Stimulated activated CD8-positive, alpha-beta memory T cell treated with anti-CD3 and anti-CD28 coated beads, Interleukin-4, amount 100 ng/mL, for 1 hour (primary cell): ENCODE results near the gene VPS54.
"Not testable (repeated sequence)": the region's sequence is repeated elsewhere in the genome, so short reads cannot be mapped to it uniquely, and the experiment has no call there.

ENCODE experiments used
- DNase-seq, 2 donors: peaks; one replicate each; pipeline ENCODE4 v3.0.0-alpha.2; 2020; ENCODE audit warnings: low read depth in 2 of 2, low spot score in 1 of 2

The VPS54 gene

DNA sequence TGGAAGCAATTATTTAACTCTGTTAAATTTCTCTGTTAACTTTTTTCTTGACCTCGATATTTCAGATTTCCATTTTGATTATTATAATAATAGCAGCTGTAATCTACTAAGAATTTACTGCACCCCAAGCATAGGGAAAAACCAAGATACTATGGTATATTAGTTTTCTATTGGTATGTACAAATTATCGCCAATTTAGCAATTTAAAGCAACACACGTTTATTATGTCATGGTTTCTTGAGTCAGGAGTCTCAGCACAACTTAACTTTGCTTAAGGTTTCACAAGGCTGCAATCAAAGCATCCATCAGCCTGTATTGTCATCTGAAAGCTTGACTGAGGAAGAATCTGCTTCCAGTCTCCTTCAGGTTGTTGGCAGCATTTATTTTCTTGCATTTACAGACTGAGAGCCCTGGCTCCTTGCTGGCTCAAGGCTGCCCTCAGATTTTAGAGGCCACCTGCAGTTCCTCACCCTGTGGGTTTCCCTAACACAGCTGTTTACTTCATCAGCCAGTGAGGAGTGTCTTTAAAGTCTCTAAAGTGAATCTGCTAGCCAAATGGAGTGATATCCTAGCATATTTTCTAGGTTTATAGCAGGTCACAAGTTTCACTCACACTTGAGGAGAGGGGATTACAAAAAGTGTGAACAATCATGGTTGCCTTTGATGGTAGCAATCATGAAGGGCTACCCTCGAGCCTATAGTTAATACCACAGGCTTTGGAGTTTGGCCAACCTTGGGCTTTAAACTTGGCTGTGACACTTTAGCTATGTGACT is 4.4 kb upstream of the VPS54 start:
- DNase-seq: no peak

DNA sequence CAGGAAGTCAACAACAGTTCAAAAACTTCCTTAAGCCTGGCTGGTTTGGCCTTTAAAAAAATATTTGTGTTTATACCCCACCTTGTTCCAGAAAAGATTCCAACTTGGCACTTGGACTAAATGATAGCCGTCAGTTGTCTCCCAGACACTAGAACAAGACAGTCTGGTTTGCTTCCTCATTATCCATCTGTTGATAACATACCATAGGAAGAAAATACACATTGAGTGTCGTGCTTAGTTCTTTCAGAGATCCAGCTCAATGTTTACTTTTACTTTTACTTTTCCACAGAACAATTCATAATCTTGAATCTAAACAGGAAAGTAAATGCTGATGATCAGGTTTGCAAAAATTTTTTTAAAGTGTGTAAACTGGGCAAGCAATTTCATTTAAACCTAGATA is 2.4 kb upstream of the VPS54 start:
- no peak for DNase-seq

DNA sequence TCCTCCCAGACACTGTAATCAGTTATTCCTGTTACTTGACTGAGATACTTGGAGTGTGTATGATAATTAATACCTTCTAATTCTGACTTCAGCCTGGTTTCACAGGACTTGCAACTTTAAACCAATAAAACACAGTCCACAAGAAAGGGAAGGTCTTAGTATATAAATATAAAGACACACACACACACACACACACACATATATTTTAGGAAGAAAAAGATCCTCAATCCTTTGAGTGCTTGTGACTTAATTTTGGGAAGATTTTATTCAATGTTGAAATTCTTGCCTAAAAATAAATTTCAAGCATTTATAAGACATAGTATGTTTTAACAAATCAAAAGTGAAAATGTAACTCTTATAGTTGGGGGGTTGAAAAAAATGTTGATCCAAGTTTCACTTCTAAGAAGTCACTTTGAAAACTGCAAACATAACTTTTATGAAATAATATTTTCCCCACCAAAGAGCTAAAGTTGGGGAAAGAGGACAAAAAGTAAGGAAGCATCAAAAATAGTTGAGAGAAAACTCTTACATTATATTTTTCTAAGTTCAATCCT is 824 bp upstream of the VPS54 start:
- DNase-seq: no peak

DNA sequence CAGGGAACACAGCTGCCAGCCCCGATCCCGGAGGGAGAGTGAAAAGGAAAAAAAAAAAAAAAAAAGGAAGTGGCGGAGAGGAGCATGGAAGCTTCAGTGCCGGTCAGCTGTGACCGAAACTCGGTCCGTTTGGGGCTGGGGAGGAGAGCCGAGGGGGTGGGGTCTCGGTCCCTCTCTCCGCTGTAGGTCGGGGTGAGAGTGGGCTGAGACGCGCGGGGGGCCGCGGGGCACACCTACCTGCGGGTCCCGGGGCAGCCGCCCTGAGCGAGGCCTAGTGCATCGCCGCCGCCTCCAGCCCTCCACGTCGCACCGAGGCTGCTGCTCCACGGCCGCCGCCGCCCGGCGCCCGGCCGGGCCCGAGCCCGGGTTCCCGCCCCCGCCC is 536 bp downstream of the VPS54 start:
- DNase-seq: no peak

DNA sequence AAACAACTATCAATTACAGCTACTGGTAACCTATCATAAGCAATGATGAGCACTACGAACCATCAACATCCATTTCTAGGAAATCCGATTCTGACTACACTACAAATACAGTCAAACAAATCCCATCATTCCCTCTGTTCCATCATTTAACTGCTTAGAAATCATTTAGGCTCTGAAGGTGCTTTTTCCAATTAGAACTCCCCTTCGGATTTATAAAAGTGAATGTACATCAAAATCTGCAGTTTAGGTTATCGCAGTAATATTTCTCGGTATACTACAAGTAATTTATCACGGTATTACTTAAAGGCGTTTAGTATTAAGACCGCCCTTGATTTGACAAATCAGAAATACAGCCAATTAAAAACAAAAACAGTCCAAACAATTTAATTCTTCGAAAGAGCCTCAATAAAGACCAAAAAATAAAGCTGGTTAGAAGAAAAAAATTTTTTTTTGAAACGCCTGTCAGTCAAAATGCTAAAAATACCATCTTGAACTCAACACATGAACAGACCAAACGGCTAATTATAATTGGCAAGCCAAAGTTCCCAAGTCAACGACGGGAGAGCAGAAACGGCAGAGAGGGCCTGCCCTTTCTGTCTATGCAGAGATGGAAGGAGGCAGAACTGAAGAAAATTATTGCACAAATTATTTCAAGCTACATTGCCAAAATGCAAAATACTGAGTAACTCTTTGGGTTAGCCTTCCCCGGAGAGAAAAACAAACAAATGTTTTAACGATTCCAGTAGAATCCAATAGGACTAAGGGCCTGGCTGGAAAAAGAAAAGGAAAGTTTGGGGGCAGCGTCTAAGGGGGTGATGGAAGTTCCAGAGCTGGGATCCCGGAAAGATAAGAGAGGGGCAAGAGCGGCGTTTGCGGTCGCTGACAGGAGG is 1.2 kb downstream of the VPS54 start:
- DNase-seq: no peak

DNA sequence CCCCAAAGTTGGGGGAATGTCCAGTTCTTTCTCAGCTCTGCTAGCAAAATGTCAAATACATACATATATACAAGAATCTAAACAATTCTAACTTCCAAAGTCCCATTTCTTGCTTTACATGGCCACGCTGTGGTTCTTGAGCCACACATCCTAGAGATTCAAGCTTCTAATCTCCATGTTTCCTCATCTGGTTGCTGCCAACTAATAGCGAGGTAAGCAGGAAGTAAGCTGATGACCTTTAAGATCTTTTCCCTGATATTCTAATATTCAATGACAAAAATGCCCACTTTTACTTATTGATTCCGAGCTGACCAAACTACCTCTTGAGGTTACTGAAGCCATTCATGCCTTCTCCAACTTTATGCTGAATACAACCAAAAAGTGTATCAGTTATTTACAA is 3.3 kb downstream of the VPS54 start:
- no peak for DNase-seq

DNA sequence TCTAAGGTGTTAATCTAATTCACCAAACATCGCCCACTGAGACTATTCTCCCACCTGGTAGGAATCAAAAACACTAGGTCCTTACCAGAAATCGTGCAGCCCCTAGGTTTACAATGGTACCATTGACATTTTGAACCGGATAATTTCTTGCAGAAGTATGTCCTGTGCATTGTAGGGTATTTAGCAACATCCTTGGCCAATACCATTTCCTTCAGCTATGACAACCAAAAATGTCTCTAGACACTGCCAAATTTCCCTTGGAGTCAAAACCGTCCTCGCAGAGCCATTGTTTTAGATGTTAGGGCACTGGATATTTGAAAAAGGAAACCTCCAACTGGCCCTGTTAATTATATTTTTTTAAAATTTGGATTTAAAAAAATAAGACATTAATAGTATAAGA is 3.8 kb downstream of the VPS54 start:
- no peak for DNase-seq

DNA sequence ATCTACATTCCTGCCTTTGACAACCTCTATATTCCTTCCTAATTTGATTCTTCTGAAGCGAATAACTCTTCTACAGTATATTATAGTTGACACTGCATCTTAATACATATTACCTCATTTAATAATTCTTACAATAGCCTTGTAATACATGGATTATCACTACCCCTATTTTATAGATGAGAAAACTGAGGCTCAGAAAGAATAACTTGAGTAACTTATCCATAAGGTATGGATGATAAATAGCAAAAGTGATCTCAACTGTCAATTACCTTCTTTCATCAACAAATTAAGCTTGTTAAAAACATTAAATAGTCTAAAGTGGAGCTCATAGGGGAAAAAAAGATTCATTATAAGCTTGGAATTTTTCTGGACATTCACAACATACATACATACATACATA is 4.6 kb downstream of the VPS54 start:
- DNase-seq: no peak

DNA sequence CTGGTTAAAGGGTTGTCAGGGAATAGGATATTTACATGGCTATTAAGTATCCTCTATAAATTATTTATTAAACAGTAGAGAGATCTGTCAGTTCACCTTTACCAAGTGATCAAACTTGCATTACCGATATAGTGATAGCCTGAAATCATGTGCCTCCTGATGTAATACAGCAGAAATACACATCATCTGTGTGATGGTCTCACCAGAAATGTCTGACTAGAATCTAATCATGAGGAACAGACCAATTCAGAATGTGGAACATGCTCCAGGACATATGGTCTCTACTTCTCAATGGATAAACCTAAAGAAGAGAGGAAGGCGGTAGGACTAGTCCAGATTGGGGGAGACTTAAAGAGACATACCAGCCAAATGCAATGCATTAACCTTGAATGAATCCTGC is 6.2 kb downstream of the VPS54 start:
- no peak for DNase-seq

DNA sequence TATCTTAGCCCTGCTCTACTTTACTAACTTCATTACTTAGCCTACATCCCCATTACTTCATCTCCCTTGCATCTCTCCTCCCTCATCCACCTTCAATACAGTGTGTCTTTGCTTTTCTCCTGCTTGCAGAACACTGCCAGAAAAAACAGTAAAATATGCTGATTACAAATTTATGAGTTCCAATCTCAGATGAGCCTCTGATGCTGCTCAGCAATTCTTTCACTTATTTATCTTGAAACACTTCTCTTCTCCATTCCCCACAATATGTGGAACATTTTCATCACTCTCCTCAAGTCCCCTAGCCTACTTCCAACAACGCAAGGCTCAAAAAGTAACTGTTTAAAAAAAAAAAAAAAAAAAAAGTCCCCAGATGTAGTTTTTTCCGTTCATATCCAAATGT is 7.1 kb downstream of the VPS54 start:
- DNase-seq: no peak

DNA sequence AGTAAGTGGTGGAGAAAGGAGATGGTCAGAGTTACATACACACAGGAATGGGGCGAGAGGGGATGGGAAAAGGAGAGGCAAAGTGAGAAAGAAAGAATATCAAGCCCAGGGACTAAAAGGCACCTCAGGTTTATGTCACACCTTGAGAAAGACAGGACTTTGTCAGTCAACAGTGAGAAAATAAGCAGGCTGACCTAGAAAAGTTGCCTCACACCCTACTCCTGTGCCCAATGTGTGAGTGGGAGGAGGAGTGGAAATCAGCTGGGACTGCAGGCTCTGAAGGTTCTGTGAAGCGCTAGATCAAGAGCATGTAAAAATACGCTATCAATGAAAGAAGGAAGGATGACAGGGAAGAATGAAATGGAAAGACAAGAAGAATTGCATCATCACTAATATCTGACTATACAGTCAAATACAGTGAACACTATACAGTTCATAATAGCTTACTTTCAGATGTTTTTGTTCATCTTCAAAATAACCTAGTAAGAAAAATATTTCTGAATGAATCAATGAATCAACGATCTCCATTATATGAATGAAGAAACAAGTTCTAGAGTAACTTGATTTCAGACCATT is 10.7 kb downstream of the VPS54 start:
- no peak for DNase-seq

DNA sequence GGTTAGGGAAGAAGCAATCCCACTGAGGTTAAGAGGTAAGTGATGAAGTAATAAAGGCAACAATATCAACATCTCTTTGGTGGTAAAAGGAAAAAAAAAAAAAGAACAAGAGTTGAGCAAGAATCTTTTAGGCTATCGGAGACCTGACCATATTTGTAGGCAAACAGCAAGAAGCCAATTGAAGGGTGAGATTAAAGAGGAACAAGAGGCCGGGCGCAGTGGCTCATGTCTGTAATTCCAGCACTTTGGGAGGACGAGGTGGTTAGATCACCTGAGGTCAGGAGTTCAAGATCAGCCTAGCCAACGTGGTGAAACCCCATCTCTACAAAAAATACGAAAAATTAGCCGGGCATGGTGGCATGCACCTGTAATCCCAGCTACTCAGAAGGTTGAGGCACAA is 11.3 kb downstream of the VPS54 start:
- DNase-seq: no peak

DNA sequence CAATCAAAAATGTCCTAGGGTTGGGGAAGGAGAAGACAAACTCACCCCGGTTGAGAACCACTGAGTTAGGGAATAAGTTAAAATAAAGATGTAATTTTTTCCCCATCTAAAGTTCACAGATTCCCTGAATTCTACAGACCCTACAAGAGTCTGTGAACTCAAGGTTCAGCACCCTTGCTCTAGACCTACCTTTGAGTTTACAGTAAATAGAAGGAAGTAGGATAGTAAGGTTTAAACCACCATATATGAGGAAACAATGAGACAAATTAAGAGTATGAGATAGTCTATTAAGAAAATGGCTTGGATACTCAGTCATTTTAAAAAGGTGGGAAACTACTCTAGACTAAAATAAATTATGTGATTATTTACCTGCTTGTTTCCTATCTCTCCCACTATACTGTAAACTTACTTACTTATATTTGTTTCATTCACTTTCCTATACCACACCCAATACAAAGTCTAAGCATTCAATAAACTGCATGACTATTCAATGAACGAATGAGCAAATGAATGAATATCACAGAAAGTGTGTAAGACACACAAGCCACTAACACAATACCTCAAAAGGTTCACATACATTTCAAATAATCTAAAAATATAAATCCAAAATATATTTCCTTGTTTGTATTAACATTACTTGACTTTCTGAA is 13.4 kb downstream of the VPS54 start:
- DNase-seq: no peak

DNA sequence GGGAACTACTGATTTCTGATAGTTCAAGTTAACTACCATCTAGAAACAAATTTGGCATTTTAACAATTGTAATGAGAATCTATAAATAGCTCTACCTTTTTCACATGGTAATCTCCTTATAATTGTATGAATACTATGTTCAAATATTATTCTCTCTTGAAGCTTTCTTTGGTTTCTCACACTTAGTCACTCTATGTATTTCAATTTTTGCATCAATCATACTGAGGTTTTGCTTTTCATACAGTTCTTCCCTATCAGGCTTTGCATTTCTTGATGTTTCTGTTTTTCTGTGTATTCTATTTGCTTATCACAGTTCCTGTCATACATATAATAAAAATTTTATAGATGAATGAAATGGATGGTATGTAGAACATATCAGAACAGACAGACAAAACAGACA is 16.0 kb downstream of the VPS54 start:
- no peak for DNase-seq

DNA sequence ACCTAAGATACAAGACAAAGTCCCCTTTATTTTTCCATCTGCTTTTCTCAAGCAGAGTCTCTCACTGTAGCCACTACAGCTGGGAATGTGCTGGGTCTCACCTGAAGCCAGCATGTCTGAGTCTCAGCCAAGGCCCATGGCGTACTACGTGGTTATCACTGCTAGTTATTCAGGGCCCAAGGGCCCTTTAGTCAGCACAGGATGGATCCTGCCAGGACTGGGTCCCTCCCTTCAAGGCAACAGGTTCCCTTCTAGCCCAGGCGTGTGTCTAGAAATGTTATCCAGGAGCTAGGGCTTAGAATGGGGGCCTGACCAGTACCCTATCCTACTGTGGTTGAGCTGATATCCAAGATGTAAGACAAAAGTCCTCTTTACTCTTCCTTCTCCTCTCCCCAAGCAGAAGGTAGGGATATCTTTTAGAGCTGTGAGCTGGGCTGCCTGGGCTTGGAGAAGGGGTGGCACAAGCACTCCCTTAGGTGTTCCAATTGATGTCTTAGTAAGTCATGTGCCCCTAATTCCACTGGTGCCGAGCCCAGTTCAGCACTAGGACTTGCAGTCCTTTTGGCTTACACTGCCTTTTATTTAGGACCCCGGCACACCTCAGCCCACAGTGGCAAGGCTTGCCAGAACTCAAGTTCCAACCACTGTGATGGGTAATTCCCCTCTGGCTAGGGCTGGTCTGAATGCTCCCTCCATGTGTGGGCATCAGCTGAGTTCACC is 17.7 kb downstream of the VPS54 start:
- no peak for DNase-seq

DNA sequence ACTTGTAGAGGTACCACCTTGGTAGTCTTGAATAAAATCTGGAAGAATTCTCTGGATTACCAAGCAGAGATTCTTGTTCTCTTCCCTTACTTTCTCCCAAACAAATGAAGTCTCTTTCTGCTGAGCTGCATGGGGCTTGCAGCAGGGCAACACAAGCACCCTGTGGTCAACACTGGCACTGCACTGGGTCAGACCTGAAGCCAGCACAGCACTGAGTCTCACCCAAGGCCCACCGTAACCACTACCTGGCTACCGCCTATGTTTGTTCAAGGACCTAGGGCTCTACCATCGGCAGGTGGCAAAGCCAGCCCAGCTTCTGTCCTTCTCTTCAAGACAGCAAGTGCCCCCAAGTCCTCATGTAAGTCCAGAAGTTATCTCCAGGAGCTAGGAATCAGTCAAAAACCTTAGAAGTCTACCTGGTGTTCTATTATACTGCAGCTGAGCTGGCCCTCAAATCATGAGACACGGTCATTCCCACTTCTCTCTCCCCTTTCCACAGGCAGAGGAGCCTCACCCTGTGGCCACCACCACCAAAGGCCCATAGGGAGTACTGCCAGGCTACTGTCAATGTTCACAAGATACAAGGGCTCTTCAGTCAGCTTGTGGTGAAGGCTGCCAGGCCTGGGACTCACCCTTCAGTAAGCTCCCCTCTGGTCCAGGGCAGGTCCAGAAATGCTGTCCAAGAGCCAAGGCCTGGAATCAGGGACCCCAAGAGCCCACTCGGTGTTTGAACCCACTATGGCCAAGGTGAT is 18.4 kb downstream of the VPS54 start:
- DNase-seq: no peak

DNA sequence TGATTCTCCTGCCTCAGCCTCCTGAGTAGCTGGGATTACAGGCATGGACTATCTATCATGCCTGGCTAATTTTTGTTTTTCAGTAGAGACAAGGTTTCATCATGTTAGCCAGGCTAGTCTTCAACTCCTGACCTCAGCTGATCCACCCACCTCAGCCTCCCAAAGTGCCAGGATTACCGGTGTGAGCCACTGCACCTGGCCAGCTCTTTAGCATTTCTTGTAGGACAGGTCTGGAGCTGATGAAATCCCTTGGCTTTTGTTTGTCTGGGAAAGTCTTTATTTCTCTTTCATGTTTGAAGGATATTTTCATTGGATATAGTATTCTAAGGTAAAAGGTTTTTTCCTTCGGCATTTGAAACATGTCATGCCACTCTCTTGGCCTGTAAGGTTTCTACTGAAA is 20.2 kb downstream of the VPS54 start:
- DNase-seq: no peak

DNA sequence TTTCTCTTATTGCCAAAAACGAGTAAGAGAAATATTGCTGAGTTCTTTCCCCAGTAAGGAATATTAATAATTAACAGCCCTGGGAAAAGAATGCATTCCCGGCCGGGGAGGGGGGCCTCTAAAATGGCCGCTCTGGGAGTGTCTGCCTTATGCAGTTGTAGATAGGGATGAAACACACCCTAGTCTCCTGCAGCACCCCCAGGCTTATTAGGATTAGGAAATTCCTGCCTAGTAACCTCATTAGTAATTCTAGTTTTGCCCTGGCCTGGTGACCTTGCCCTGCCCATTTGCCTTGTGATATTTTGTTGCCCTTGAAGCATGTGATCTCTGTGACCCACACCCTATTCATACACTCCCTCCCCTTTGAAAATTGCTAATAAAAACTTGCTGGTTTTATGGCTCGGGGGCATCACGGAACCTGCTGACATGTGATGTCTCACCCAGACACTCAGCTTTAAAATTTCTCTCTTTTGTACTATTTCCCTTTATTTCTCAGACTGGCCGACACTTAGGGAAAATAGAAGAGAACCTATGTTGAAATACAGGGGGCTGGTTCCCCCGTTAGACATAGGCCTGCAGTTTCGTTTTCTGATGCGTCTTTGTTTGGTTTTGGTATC is 22.5 kb downstream of the VPS54 start:
- not testable (repeated sequence) for DNase-seq

DNA sequence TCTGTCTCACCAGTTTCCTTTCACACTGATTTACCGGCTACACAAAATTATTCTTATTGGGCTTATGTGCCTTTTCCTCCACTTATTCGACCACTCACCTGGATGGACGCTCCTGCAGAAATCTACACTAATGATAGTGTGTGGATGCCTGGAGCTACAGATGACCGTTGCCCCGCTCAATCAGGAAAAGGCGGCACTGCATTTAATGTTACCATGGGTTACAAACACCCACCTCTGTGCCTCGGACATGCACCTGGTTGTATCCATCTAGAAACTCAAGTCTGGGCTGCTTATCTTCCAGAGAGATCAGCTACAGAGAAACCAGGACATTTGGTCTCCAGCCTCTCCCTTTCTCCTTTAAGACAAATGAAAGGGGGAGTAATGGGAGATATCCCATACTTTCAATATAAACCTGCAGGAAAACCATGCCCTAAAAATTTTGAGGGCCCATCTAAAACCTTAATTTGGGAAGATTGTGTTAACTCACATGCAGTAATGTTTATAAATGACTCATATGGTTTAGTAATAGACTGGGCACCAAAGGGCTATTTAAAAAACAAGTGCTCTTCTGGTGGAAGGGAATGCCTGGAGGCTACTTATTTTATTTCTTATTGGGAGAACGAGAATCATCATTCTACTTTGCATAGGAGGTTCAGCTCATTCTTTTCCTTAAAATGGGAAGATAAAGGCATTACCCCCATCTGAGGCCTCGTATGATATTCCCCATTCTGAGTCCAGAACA is 24.7 kb downstream of the VPS54 start:
- not testable (repeated sequence) for DNase-seq
